Measurements from ENCODE around the gene RASSF4.

RASSF4 gene

GRCh38 chr10:44979281-44980191 is 19.9 kb downstream of the RASSF4 start:
- no peak for DNase-seq (ENCODE audit: low read depth)
- in situ Hi-C loops (cut with HindIII; ENCODE audit: low sequenced_read_pairs) = no loop called here
- no peak overlapping the region for H3K4me3 ChIP-seq (ENCODE audit: low read depth, low read length)
- no peak for TF ChIP-seq CTCF (IDR thresholded peaks at IDR 0.05; ENCODE audit: low read depth, low read length, missing control alignments)

GRCh38 chr10:44980309-44981171 is 20.9 kb downstream of the RASSF4 start:
- DNase-seq (ENCODE audit: low read depth) = no peak
- TF ChIP-seq CTCF (IDR thresholded peaks at IDR 0.05; ENCODE audit: low read depth, low read length, missing control alignments) = no peak
- H3K4me3 ChIP-seq (ENCODE audit: low read depth, low read length) = no peak overlapping the region
- in situ Hi-C loops (cut with HindIII; ENCODE audit: low sequenced_read_pairs) = no loop called here

- in situ Hi-C loops (cut with HindIII; ENCODE audit: low sequenced_read_pairs) = no loop called here
- no peak overlapping the region for H3K4me3 ChIP-seq (ENCODE audit: low read depth, low read length)
- DNase-seq (ENCODE audit: low read depth) = peak; percentile 62
Observed at GRCh38 chr10:44981172-44982113, 21.8 kb downstream of the RASSF4 start.

GRCh38 chr10:44982114-44982460 is 22.5 kb downstream of the RASSF4 start:
- TF ChIP-seq CTCF (IDR thresholded peaks at IDR 0.05; ENCODE audit: low read depth, low read length, missing control alignments) = no peak
- no peak for DNase-seq (ENCODE audit: low read depth)
- no peak overlapping the region for H3K4me3 ChIP-seq (ENCODE audit: low read depth, low read length)
- in situ Hi-C loops (cut with HindIII; ENCODE audit: low sequenced_read_pairs) = no loop called here

More at GRCh38 chr10:44981172-44982113, 21.8 kb downstream of the RASSF4 start:
- TF ChIP-seq CTCF (IDR thresholded peaks at IDR 0.05; ENCODE audit: low read depth, low read length, missing control alignments) = no peak

- TF ChIP-seq CTCF (IDR thresholded peaks at IDR 0.05; ENCODE audit: low read depth, low read length, missing control alignments) = no peak
- no peak overlapping the region for H3K4me3 ChIP-seq (ENCODE audit: low read depth, low read length)
- no peak for DNase-seq (ENCODE audit: low read depth)
- in situ Hi-C loops (cut with HindIII; ENCODE audit: low sequenced_read_pairs) = no loop called here
Observed at GRCh38 chr10:44982496-44982895, 22.9 kb downstream of the RASSF4 start.
